C1 segment of cervical spinal cord (tissue), 14 donors: ENCODE measurements around the gene STYXL2.

Experiments used
- DNase-seq, 14 donors: peaks; one replicate each; lab custom pipeline; 2025; lab: John Stamatoyannopoulos, UW

Gene STYXL2

DNA sequence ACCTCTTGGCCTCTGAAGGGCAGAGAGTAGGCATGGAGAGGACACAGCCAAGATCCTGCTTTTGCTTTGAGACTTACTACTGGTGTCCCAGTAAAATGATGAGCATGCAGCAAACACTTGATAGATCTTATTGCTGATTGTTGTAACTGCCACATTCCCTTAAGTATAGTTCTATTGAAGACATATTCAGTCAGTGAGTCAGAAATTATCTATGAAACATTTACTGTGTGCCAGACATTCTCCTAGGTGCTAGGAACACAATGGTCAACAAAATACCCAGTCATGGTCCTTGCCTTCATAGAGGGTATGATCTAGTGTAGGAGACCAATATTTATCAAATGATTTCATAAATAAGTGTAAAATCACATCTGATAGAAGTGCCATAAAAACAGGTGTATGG, 13.6 kb downstream of the STYXL2 start:
- no peak for DNase-seq

DNA sequence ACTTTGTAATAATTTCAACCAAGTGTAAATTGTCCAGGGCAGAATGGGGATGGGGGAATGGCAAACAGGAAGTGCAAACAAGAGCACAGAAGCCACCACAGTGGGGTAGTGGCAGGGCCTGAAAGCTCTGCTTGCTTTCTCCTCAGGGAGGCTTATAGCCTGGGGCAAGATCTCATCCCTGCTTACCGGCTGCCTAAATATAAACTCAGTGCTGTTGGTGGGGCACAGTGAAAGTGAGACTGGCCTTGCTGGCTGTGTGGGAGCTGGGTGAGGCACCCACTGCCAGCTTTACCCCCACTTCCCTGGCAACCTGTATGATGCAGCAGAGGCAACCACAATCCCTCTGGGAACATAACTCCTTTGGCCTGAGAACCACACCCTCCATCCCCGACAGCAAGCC, 15.2 kb downstream of the STYXL2 start:
- no peak for DNase-seq

DNA sequence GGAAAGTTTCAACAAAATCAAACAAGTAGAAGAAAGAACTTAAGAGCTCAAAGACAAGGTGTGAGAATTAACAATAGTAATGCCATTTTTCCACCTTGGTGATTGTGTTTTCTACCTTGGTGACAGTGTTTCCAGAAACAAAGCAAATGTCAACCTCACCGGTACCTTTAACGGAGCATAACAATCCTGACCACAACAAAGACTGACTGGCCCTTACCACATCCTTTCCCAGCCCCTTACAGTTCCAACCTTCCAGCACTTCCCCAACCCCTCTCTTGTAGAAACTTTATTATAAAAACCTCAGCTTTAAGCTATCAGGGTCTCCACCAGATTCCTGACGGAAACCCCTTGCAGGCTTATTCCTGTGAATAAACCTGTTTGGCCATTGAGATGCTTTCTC, 16.7 kb downstream of the STYXL2 start:
- DNase-seq = no peak

DNA sequence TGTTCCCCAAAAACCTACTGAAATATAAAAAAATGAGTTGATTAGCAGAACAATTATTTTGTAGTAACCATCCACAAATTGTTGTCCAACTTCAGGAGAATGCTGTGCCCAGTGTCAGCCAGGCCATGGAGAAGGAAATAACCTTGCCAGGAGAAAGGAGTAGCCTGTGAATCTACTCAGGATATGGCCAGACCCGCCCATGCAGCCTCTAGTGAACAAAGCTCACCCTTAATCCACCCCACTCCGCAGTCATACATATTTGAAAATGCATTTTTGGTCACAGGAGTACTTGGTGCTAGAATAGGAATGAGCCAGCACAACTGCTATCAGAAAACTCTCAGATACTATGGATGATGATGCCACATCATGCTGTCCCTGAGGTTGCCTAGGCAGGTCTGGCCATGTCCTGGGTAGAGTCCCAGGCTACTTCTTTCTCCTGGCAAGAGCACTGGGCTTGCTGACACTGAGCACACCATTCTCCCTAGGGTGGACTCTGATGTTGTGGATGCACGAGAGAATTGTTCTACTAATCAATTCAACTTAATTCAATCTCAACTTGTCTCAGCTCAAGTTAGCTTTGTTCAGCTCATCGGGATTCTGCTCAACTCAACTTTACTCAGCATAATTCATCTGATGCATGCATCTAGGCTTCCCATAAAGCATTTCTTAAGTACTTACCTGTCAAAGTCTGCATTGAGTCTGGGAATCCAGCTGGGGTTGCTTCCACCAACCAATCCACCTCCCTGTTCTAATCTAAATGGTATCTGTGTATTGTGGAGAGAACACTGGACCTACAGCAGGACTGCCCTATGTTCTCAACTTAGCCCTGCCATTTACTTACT, 18.2 kb downstream of the STYXL2 start:
- no peak for DNase-seq

DNA sequence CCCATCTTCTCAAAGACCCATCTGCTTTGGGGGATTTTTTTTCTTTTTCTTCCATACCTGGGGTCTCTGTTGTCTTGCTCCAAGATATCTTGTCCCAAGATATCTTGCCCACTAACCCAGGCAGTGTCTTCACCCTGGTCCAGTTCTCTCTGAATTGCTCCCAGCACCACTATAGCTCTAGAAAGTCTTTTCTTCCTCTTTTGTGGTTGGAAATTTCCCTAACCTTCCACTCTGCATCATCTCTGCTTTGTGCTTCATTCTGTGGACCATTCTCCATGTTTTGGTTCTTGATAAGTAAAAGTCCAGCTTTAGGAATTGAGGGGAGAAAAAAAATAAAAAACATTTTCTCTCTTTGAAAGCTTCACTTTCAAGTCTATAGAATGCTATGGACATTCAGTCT, 20.9 kb downstream of the STYXL2 start:
- no peak for DNase-seq

DNA sequence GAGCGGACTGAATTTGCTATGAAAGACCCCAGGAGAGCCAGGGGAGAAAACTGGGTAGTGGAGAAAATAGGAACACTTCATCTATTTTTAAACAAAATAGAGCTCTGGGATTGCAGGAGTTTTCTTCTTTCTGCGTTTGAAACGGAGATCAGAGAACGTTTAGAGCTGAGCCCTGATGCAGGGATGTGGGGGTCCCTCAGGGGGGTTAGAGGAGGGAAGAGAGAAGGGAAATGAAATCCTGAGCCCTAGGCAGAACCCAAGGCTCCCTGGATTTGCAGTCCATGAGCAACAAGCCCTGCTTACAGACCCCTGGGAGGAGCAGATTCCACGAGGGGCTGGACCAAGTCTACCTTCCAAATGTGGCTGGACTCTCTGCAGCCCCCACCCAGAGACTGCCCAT, 21.8 kb downstream of the STYXL2 start:
- no peak for DNase-seq

DNA sequence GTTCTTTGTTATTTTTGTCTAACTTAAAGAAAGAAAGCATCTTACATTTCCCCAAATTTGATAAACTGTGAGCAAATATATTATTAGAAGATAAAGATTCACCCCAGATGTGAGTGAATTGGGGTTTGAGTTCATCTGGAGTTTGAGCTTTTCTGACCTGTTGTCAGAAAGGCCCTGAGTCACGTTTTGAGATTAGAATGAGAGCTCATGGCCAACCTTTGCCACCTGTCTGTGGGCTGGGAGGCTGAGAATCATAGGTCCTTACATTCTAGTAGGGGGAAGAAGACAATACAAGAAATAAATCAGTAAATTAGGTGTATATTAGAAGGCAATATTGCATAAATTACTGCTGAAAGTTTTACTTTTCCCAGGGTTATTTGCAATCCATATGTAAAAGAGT, 22.3 kb downstream of the STYXL2 start:
- DNase-seq = no peak

DNA sequence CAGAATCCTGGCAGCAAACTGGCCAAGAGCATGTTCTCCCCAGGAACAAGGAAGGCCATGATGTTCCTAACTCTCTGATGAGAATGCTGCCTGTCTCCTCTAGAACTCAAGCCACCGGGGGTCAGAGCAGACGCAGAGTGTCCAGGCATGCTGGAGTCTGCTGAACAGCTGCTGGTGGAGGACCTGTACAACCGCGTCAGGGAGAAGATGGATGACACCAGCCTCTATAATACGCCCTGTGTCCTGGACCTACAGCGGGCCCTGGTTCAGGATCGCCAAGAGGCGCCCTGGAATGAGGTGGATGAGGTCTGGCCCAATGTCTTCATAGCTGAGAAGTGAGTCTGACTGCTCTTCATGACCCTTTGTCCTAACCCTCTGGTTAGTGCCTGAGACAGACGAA, 23.4 kb downstream of the STYXL2 start:
- DNase-seq = no peak

DNA sequence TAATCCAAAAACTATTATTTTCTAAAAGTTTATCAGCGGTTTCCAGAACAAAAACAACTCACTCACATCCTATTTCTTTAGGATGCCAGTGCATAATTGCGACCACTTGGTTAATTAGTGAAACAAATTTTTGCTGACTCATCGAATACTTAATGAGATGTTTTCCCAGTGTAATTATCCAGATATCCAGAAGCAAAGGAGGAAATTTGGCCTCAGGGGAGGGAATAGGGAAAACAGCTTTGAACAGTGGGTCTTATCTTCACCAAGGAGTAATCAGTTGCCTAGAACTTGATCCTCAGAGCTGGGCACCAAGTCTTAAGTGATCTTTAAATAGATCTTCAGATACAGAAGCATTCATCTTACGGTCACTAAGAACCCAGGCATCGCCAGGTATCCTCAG, 24.3 kb downstream of the STYXL2 start:
- DNase-seq = no peak

DNA sequence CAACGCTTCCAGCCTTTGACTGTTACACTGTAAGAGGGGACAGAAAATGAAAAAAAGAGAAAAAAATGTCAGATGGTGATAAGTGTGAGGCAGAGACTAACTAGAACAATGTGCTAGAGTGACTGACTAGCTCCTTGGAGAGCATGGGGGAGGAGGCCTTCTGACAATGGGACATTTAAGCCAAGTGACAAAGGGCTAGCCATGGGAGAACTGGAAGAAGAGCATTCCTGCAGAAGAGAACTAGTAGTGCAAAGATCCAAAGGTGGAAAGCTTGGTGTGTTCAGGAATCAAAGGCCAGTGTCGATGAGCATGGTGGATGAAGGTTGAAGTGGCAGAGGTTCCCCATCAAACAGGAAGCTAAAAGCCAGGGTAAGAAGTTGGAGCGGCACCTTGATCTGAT, 25.8 kb downstream of the STYXL2 start:
- peak in 1 of 14 donors; percentile 20 for DNase-seq

DNA sequence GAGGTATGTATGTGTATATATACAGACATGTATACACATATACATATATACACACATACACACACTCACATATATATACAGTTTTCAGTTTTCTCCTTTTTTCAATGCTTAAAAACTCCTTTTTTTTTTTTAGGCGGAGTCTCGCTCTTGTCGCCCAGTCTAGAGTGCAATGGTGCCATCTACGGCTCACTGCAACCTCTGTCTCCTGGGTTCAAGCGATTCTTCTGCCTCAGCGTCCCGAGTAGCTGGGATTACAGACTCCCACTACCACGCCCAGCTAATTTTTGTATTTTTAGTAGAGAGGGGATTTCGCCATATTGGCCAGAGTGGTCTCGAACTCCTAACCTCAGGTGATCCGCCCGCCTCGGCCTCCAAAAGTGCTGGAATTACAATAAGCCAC, 27.0 kb downstream of the STYXL2 start:
- DNase-seq = no peak

DNA sequence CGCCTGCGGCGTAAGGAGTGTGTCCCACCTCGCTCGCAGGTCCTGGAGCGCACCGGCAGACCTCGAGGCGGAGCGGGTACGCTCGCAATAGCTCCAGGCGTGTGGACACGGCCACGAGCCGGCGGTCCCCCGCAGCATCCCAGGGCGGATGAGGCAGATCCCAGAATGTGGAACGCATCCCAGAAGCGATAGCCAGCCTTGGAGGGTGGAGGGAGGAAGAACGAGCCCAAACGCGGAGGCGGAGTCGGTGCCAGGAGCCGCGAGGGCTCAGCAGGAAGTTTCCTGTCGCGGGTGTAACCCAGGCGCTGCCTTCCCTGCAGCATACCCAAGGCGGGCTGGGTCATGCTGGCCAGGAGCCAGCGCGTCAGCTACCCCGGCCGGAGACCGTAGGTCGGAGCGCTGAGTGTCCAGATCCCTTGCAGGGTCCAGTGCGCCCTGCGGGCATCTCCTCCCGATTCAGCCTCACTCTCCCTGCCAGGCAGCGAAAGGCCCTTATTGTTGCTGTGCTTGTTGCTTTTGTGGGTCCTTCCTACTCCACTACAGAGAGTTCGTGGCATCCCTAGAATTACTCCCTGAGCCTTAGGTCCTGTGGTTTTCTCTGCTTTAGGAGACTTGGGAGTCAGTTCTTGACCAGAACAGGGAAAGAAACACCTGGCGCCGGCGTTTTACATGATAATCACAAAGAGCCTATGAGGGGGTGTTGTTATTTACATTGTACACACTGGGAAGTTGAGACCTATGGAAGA, 27.7 kb downstream of the STYXL2 start:
- DNase-seq = peak in 7 of 14 donors; percentile 12 to 87 (median 18)

DNA sequence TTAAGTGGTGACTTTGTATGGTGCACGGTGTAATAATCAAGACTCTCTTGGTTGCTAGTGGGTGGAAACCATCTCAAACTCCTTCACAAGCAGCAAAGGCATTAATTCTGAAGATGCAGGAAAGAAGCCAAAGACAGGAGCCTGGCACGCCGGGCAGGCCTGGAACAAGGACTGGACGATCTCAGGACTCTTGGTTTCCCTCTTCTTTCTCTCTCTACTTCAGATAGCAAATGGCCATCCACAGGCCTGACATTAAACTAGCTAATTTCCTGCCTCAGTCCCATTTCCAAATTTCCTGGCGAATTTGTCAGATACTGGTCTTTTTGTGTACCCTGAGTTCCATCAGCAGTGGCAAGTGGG, 28.2 kb downstream of the STYXL2 start:
- peak in 1 of 14 donors; percentile 74 for DNase-seq

DNA sequence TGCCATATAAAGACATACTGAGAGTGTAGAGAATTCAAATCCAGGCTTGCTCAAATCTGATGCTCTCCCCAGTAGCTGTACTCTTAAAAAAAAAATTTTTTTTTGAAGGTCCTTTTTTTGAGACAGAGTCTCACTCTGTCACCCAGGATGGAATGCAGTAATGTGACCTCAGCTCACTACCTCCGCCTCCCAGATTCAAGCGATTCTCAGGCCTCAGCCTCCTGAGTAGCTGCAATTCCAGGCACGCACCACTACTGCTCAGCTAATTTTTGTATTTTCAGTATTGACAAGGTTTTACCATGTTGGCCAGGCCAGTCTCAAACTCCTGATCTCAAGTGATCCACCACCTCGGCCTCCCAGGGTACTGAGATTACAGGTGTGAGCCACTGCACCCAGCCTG, 28.7 kb downstream of the STYXL2 start:
- DNase-seq = no peak

DNA sequence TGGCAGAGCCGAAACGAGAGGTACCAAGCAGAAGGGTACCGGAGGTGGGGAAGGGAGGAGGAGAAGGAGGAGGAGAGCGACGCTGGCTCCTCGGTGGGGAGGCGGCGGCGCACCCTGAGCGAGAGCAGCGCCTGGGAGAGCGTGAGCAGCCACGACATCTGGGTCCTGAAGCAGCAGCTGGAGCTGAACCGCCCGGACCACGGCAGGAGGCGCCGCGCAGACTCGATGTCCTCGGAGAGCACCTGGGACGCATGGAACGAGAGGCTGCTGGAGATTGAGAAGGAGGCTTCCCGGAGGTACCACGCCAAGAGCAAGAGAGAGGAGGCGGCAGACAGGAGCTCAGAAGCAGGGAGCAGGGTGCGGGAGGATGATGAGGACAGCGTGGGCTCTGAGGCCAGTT, 32.4 kb downstream of the STYXL2 start:
- DNase-seq = no peak

DNA sequence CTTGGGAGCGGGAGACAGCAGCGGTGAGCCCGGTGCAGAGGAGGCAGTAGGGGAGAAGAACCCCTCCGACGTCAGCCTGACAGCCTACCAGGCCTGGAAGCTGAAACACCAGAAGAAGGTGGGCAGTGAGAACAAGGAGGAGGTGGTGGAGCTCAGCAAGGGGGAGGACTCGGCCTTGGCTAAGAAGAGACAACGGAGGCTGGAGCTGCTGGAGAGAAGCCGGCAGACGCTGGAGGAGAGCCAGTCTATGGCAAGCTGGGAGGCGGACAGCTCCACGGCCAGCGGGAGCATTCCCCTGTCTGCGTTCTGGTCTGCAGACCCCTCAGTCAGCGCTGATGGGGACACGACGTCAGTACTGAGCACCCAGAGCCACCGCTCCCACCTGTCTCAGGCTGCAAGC, 32.9 kb downstream of the STYXL2 start:
- DNase-seq = peak in 1 of 14 donors; percentile 35

DNA sequence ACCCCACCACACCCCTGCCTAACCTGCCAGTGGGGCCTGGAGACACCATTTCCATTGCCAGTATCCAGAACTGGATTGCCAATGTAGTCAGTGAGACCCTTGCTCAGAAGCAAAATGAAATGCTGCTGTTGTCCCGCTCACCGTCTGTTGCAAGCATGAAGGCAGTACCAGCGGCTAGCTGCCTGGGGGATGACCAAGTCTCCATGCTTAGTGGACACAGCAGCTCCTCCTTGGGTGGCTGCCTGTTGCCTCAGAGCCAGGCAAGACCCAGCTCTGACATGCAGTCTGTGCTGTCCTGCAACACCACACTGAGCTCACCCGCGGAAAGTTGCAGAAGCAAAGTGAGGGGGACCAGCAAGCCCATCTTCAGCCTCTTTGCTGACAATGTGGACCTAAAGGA, 33.4 kb downstream of the STYXL2 start:
- no peak for DNase-seq

DNA sequence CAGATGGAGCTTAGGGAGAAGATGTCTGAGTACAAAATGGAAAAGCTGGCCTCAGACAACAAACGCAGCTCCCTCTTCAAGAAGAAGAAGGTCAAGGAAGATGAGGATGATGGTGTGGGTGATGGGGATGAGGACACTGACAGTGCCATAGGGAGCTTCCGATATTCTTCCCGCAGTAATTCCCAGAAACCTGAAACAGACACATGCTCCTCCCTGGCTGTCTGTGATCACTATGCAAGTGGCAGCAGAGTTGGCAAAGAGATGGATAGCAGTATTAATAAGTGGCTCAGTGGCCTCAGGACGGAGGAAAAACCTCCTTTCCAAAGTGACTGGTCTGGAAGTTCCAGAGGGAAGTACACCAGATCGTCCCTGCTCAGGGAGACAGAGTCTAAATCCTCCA, 33.8 kb downstream of the STYXL2 start:
- DNase-seq = no peak

DNA sequence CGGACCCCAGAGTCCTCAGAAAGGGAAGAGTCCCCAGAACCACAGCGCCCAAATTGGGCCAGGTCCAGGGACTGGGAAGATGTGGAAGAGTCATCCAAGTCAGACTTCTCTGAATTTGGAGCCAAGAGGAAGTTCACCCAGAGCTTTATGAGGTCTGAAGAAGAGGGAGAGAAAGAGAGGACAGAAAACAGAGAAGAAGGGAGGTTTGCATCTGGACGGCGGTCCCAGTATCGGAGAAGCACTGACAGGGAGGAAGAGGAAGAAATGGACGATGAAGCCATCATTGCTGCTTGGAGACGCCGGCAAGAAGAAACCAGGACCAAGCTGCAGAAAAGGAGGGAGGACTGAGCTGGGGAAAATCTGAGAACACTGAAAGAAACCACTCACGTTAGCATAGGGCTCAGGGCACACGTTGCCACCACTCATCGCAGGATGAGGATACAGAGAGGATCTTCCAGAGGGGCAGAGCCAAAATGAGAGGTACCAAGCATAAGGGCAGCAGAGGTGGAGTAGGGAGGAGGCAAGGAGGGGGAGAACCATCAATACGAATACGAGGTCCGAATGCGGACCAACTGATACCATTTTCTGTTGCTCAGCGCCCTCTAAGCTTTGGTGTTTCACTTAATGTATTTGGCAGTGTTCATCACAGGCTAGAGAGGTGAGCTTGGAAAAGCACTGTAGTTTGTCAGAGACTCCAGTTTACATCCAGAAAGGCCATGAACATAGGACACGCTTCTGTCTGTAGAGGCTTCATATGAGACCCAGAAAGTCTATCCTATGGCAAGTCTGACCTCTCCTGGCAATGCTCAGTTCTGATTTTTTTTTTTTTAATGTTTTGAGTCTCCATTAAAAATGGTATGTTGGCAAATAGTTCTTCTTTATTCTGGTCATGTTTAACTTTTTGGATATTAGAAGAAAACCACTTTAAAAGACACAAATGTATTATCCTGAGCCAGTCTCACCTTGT, 34.7 kb downstream of the STYXL2 start:
- DNase-seq = no peak

DNA sequence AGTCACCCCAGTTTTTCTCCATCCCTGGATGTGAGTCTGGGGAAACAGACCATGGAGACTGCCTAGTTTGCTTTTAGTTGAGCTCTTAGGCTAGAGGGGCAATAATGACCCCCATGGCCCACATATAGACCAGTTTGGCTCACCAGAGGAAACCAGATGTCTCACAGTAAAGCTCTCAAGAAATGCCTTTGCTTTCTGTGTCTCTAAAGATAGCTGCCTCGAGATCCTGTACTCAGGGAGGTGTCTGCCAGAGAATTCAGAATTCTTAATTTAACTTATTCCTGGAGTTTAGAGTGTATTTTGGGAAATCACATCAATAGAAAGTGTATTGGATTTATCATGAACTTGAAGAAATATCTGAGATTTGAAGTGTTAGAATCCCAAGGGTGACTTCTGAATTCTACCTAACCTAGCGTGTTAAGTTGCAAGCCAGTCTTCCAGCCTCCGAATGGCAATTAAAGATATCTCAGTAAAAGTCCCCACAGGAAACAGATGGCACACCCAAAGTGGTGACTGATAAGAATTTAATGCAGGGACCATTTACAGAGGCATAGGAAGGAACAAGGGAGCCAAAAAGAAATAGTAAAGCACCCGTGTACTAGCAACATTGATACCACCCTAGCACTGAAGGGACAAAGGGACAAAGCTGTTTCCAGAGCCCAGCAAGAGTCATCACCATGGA, 37.1 kb downstream of the STYXL2 start:
- DNase-seq = no peak

DNA sequence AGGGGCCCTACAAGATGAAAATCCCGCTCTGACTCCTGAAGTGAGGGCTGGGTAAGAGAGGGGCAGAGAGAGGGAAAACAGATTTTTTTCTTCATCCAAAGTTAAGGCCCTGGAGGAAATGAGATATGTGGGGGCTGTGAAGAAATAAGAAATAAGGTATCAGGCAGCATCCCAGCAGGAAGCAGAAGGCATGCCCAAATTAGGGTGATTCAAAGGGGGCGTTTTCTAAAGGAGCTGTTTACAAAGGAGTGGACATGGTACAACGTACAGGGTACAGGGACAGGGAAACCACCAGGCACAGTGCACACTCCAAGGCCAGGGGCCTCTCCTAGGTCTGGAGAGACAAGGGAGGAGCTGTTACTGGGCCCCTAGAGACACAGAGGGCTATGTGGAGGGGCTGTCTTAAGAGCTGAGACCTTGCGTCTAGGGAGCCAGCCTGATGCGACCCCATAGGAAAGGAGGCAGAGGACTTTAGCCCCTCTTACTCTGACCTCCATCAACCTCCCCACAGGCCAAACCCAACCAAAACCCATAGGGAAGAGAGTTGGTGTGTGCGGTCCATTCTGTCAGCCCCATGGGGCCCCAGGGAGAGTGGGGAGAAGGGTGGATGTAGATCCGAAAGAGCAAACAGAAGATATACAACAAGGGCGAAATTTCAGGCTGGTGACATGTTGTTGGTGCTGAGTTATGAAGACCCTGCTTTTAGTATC, 38.6 kb downstream of the STYXL2 start:
- DNase-seq = no peak
